ENCODE data around the gene SORCS2. TPM values are rescaled to one million over a fixed set of nuclear protein-coding genes. Genes with fewer than 3 reads are reported as not detected.

Gene SORCS2
- total and polyA plus RNA-seq, 3 donors from 2014 or later = 2.7 to 4.6 (median 2.9) TPM

GRCh38 chr4:7465017-7465416 is 272.7 kb downstream of the SORCS2 start:
- Histone ChIP-seq H3K36me3 (ENCODE audit: low read depth, missing control alignments) (no peaks in the 10 kb centered on the region), H3K4me1 (peaks cover 18% of the 10 kb centered on the region), H3K27me3 (no peaks in the 10 kb centered on the region), H3K27ac (no peak overlapping the region), H3K4me3 (no peak overlapping the region), H3K9me3 (no peaks in the 10 kb centered on the region)
- 89 to 96% methylated on average over 9 of the region's 9 CpGs for WGBS, 2 donors
- TF ChIP-seq POLR2A (IDR thresholded peaks at IDR 0.05) = no peak
- TF ChIP-seq, protein P1, sequence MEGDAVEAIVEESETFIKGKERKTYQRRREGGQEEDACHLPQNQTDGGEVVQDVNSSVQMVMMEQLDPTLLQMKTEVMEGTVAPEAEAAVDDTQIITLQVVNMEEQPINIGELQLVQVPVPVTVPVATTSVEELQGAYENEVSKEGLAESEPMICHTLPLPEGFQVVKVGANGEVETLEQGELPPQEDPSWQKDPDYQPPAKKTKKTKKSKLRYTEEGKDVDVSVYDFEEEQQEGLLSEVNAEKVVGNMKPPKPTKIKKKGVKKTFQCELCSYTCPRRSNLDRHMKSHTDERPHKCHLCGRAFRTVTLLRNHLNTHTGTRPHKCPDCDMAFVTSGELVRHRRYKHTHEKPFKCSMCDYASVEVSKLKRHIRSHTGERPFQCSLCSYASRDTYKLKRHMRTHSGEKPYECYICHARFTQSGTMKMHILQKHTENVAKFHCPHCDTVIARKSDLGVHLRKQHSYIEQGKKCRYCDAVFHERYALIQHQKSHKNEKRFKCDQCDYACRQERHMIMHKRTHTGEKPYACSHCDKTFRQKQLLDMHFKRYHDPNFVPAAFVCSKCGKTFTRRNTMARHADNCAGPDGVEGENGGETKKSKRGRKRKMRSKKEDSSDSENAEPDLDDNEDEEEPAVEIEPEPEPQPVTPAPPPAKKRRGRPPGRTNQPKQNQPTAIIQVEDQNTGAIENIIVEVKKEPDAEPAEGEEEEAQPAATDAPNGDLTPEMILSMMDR (IDR thresholded peaks at IDR 0.05) = no peak
- intact Hi-C loops (cut with DNase I; ENCODE audit: low total_unique reads) = no loop called here
- DNase-seq = no peak

GRCh38 chr4:7466215-7466614 is 273.9 kb downstream of the SORCS2 start:
- Histone ChIP-seq H3K27ac (no peak overlapping the region), H3K4me1 (peaks cover 8% of the 10 kb centered on the region), H3K9me3 (no peaks in the 10 kb centered on the region), H3K36me3 (ENCODE audit: low read depth, missing control alignments) (no peaks in the 10 kb centered on the region), H3K27me3 (no peaks in the 10 kb centered on the region), H3K4me3 (no peak overlapping the region)
- TF ChIP-seq, protein P1 (IDR thresholded peaks at IDR 0.05) = no peak
- no peak for TF ChIP-seq POLR2A (IDR thresholded peaks at IDR 0.05)
- intact Hi-C loops (cut with DNase I; ENCODE audit: low total_unique reads) = no loop called here
- 88 to 100% methylated on average over 1 to 8 of the region's 8 CpGs for WGBS, 2 donors
- no peak for DNase-seq

GRCh38 chr4:7466904-7467303 is 274.6 kb downstream of the SORCS2 start:
- no peaks in the 10 kb centered on the region for H3K27me3 ChIP-seq
- H3K9me3 ChIP-seq = no peaks in the 10 kb centered on the region
- TF ChIP-seq POLR2A (IDR thresholded peaks at IDR 0.05) = no peak
- TF ChIP-seq, protein P1 (IDR thresholded peaks at IDR 0.05) = no peak
- no peak for DNase-seq
- WGBS, 2 donors = 96% methylated on average over 7 of the region's 7 CpGs; no CpG with 5 or more reads in 1 of the 2 donors
- H3K36me3 ChIP-seq (ENCODE audit: low read depth, missing control alignments) = no peaks in the 10 kb centered on the region
- peaks cover 6% of the 10 kb centered on the region for H3K4me1 ChIP-seq
- H3K27ac ChIP-seq = no peak overlapping the region
- intact Hi-C loops (cut with DNase I; ENCODE audit: low total_unique reads) = no loop called here
- H3K4me3 ChIP-seq = no peak overlapping the region

DNA sequence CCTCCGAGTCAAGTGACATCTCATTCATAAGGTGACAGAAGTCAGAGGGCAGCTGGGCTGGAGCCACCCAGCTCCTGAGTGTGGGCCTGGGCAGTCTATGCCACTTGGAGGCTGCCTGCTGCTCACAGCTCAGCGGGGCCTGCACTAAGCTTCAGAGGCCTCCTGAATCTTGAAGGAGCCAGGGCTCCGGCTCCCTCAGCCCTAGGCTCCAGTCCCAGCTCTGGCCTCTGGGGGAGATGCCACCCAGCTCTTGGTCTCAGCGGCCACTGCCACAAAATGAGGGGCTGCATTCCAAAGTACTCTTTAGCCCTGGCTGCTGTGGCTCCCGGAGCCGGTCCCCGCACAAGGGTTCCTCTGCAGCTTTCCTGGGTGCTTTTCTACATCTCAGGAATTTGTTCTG is 275.1 kb downstream of the SORCS2 start:
- intact Hi-C loops (cut with DNase I; ENCODE audit: low total_unique reads) = no loop called here
- H3K4me3 ChIP-seq = no peak overlapping the region
- 92 to 96% methylated on average over 7 of the region's 7 CpGs for WGBS, 2 donors

DNA sequence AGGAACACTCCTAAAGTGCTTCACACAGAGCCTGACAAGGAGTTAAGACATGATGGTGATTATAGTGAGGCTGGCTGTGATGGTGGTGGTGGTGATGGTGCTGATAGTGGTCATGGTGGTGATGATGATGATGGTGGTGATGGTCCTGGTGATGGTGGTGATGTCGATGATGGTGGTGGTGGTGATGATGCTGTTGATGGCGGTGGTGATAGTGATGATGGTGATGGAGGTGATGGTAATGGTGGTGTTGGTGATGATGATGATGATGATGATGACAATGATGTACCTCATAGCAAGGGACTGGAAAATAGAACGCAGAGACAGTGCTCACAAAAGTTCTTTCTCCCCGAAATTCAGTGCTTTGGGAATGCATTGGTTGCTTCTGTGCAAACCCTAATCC is 276.7 kb downstream of the SORCS2 start:
- Histone ChIP-seq H3K27me3 (no peaks in the 10 kb centered on the region), H3K4me1 (no peaks in the 10 kb centered on the region), H3K9me3 (no peaks in the 10 kb centered on the region), H3K36me3 (ENCODE audit: low read depth, missing control alignments) (no peaks in the 10 kb centered on the region), H3K27ac (no peak overlapping the region), H3K4me3 (no peak overlapping the region)
- intact Hi-C loops (cut with DNase I; ENCODE audit: low total_unique reads) = no loop called here
- 86 to 91% methylated on average over 4 of the region's 4 CpGs for WGBS, 2 donors
- no peak for TF ChIP-seq POLR2A (IDR thresholded peaks at IDR 0.05)
- TF ChIP-seq, protein P1 (IDR thresholded peaks at IDR 0.05) = no peak
- DNase-seq = no peak

More for the DNA sequence above, 275.1 kb downstream of the SORCS2 start:
- no peak for TF ChIP-seq POLR2A (IDR thresholded peaks at IDR 0.05)
- TF ChIP-seq, protein P1 (IDR thresholded peaks at IDR 0.05) = no peak
- H3K27me3 ChIP-seq = no peaks in the 10 kb centered on the region
- peaks cover 2% of the 10 kb centered on the region for H3K4me1 ChIP-seq
- DNase-seq = no peak
- no peaks in the 10 kb centered on the region for H3K36me3 ChIP-seq (ENCODE audit: low read depth, missing control alignments)
- H3K27ac ChIP-seq = no peak overlapping the region
- H3K9me3 ChIP-seq = no peaks in the 10 kb centered on the region
